ENCODE measurements around the gene SRRM5. TPM values are rescaled to one million over a fixed set of nuclear protein-coding genes. Genes with fewer than 3 reads are reported as not detected.
"Not testable (repeated sequence)": the region's sequence is repeated elsewhere in the genome, so short reads cannot be mapped to it uniquely, and the experiment has no call there.

The SRRM5 gene, protein sequence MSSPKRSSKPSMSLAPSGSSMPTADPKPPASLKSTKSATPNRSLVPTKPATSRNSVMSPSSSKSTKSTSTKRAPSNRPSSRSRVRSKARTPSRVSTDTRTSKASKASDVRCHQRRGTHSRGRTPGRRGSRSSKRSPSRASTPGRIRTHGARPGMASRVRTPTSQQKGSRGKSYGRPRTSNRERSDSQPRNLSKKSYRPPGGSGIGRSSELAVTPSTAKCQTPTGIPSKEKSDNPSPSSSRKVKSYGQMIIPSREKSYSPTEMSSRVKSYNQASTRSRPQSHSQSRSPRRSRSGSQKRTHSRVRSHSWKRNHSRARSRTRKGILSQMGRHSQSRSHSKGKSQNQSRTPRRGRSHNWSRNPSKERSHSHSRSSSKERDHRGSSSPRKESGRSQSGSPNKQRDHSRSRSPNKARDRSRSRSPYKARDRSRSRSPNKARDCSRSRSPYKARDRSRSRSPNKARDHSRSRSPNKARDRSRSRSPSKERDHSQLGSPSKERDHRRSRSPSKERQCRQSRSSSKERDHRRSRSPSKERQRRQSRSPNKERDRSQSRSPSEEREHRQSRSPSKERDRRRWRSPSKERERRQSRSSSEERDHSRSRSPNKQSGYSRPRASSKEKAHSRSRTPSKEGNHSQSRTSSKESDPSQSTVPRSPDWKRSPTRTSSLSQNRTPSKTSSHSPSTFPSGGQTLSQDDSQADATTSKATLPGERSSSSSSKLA
- total RNA-seq (2014; rRNA removed; shearing (Covaris generic)): not detected in 2 replicates

DNA sequence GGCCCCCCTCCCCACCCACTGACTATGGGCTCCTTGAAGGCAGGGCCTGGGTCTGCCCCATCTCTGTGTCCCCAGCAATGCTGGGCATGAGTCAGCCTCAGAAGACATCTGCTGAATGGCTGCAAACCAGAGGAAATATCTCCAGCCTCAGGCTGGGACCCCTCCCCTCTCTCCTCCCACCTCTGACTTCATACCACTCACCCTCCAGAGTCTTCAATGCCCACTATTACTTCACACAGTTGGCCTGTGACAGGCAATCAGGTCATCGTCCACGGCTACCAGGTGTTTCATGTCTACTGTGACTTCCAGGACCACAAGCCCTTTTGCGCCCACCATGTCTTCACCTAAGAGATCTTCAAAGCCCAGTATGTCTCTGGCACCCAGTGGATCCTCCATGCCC lies at the start of gene SRRM5:
TSS of gene SRRM5 (plus strand) at position 301 of the 400 bp plus-strand sequence. CDS start at position 335, 34 bp downstream.
- no peak for DNase-seq (ENCODE audit: low read depth)

DNA sequence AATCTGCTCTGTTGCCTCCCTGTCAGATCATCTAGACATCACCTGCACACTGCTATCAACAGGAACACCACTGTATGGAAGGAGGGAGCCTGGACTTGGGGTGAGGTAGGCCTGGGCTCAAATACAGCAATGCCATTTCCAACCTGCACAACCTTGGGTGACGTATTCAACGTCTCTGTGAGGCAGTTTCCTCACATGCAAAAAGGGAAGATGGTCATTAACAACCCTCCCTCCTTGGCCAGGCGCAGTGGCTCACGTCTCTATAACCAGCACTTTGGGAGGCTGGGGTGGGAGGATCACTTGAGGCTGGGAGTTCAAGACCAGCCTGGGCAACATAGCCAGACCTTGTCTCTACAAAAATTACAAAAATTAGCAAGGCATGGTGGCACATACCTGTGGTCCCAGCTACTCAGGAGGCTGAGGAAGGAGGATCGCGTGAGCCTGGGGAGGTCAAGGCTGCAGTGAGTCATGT lies 49.6 kb upstream of the SRRM5 start:
- DNase-seq (ENCODE audit: low read depth): no peak

DNA sequence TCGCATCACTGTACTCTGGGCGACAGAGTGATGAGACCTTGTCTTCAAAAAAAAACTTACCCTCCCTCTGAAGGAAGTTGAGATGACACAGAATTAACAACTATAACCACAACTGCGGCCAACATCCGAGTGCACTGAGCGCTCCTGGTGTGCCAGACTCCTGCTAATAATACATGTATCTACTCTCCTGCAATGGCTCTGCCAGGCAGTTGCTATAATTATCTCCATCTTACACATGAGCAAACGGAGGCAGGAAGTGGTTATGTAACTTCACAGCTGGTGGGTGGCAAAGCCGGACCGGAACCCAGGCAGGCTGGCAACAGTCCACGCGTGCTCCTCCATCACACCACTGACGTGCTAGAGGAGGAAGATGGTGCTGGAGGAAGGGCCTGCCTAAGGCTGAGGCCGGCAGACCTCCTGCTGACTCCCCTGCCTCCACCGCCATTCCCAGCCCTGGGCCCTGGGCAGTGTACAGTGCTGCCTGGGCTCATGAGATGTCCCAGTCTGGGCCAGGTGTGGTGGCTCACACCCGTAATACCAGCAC lies 49.1 kb upstream of the SRRM5 start:
- peak; percentile 90 for DNase-seq (ENCODE audit: low read depth)

DNA sequence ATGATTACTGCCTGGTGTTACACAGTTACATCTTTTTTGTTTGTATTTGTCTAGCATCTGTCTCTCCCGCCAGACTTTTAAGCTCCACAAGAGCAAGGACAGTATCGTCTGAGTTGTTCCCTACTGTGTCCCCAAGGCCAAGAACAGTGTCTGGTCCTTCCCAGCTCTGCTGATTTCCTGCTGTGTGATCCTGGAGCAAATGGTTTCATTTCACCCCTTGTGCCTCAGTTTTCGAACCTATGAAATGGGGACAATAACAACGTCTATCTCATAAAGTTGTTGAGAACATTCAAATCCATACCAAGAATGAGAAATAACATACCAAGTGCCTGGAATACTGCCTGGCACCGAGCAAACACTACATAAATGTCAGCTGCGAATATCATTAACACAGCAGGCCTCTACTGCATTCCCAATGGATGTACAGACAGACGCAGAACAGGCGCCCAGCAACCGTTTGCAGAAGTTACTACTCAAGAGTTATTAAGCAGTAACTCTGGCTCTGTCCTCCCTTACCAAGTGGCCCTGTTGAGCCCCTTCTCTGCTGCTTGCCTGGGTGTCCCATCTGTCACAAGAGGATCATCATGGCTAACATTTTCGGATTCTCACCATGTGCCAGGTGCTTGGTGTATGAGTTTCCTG lies 48.0 kb upstream of the SRRM5 start:
- no peak for DNase-seq (ENCODE audit: low read depth)

DNA sequence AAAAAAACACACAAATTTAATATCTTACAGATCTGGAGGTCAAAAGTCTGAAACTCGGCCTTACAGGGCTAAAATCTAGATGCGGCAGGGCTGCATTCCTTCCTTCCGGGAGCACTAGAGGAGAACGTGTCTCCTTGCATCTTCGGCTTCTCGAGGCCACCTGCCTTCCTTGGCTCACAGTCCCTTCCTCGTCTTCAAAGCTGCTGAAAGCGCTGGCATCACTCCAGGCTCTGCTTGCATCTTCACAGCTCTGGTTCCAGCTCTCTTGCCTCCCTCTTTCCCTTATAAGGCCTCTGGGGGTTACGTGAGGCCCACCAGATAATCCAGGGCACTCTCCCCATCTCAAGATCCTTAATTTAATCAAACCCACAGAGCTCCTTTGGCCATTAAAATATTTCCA lies 47.1 kb upstream of the SRRM5 start:
- DNase-seq (ENCODE audit: low read depth): no peak

DNA sequence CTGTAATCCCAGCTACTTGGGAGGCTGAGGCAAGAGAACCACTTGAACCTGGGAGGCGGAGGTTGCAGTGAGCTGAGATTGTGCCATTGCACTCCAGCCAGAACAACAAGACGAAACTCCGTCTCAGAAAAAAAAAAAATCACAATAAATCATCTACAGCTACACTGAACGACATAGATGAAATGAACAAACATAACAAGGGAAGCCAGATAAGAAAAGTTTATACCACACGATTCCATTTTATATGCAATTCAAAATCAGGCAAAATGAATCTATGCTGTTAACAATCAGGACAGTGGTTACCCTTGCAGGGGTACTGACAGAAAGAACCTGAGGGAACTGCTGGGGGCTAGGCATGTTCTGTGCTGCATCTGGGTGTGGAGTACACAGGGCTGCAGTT lies 42.2 kb upstream of the SRRM5 start:
- DNase-seq (ENCODE audit: low read depth): no peak

- DNase-seq (ENCODE audit: low read depth): no peak
Measured at GRCh38 chr19:43570174-43570791, 41.6 kb upstream of the SRRM5 start.

DNA sequence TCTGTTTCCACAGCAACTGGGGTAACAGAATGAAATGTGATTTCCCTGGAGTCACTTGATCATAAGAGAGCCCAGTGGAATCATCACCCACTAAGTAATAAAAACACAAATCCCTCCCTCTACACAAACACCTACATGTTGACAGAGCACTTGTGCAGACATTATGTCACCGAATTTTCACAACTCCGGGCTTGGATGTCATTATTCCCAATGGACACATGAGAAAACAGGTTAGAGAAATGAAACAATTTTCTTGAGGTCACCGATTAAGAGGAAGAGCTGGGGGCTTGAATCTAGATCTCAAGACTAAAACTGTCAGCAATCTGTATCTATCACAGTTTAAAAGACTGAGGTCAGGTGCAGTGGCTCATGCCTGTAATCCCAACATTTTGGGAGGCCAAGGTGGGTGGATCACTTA lies 39.7 kb upstream of the SRRM5 start:
- DNase-seq (ENCODE audit: low read depth): no peak

DNA sequence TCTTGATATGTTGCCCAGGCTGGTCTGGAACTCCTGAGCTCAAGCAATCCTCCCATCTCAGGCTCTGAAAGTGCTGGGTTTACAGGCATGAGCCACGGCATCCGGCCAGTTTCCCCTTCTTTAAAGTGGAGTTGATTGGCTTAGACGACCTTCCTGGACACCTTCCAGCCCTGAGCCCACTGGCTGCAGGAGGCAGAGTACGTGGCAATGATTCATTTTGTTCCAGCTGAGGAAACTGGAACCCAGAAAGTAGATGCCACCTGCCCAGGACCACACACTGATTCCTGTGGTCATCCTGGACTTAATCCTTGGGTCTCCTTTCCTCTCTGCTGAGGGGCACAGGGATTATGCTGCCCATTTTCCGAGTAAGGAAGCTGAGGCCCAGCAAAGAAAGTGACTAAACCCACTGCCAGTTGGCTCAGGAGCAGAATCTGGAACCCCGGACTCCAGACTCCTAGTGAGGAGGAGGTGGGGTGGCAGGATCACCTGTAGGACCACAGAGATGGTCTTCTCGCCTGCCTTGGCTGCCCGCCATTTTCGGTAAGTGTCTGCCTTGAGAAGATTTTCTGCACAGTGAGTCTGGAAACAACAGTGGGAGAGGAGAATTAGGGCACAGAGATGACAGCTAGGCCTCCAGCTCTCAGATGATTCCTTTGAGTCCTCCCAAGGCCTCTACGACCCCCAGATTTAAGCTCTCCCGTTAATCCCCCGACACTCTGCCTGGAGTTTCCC lies 37.3 kb upstream of the SRRM5 start:
- peak; percentile 86 for DNase-seq (ENCODE audit: low read depth)

DNA sequence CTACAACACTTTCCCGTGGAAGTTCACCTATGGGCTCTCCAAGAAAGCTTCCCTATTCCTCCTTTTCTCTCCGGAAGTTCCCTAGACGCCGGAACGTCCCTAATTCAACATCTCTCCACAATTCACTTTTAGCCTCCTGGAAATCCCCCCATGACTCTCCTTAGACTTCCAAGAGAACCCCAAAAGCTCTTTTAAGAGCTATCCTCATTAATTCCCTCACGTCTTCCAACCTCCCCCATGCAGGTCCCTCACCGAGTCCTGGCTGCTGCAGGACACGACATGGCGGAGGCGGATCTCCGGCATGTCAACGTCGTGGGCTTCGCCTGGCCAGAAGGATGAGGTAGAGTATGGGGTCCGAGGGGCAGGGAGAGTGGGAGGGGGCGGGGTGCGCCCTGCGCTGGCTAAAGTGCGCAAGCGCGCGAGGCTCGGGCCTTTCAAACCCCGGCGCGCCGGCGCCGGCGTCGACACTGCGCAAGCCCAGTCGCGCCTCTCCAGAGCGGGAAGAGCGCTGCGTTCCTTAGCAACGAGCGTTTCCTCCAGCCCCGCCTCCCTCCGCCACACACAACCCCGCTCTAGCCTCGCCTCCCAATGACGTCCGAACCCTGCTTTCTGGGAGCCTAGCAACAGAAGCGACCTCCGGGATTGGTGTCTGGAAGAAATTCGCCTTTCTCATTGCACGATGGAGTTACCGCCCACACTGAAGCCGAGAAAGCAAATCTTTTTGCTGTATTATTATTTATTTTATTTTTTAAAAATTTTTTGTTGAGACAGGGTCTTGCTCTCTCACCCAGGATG lies 36.5 kb upstream of the SRRM5 start, which contains the start of the genes PINLYP and XRCC1:
TSS of gene PINLYP (plus strand) at position 646 of the 795 bp plus-strand sequence. CDS start 1,391 bp downstream, outside the sequence.
TSS of gene XRCC1 (minus strand) at position 372 of the 795 bp plus-strand sequence. CDS start at position 303, 69 bp downstream.
- peak; percentile 100 for DNase-seq (ENCODE audit: low read depth)

DNA sequence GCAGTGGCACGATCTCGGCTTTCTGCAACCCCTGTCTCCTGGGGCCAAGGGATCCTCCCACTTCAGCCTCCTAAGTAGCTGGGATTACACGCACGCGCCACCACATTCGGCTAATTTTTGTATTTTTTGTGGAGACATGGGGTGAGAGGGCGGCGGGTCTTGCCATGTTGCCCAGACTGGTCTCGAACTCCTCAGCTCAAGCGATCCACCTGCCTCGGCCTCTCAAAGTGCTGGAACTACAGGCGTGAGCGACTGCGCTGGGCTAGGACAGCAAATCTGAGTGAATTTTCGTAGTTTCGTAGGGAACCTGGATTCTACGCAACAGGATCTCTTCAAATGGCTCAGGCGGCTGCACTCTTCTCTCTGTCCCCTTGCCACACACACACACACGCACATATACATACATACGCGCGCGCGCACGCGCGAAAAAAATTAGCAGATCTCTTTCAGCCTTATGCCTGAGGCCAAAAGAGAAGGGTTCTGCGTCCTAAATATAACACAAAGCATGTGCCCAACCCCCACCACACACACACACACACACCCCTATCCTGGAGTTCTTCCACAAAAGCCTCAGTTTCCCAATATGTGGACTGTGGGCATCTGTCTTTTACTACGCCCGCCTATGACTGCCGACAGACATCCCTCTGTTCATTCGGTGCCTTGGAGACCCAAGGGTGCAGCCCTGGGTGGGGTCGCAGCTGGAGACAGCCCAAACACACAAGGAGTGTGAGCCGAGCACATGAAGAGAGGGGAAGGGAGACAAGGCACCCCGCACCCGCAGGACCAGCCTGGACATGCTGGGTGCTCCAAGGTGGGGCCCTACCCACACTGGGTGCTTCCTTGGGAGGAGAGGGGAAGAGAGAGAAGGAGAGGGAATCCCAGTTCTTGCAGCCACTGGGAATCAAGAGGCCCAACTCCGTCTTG lies 35.7 kb upstream of the SRRM5 start:
- no peak for DNase-seq (ENCODE audit: low read depth)

DNA sequence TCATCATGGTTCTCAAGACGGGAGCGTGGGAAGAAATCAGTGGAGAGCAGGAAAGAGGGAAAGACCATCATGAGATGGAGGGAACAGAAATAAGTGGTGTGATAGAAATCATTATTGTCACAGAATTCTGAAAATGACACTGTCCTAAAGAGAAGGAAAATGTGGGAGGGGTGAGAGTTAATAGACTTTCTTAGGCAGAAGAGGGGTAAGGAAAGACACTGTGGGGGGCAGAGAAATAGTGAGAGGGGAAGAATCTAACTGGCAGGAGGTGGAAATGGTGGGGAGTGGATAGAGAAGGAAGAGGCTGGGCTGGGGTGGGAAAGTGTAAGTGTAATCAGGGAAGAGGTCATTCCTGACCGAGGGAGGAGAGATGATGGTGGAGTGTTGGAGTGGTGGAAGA lies 33.1 kb upstream of the SRRM5 start:
- no peak for DNase-seq (ENCODE audit: low read depth)

GRCh38 chr19:43581467-43581866 lies 30.4 kb upstream of the SRRM5 start:
- DNase-seq (ENCODE audit: low read depth): no peak

DNA sequence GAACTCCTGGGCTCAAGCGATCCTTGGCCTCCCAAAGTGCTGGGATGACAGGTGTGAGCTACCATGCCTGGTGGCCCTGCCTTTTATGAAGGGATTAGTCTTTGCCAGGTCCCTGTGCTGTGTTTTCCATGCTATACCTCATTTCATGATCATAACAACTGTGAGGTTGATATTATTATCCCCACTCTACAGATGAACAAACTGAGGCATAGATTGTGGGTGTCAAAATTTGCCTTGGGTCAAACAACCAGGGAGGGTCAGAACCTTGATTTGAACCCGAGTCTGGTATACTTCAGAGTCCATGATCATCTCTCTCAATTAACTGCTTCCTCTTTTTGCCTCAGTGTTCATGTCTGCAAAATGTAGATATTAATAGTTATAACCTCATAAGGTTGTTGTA lies 29.4 kb upstream of the SRRM5 start:
- DNase-seq (ENCODE audit: low read depth): no peak

- DNase-seq (ENCODE audit: low read depth): no peak
Measured at GRCh38 chr19:43584484-43584883, 27.4 kb upstream of the SRRM5 start.

DNA sequence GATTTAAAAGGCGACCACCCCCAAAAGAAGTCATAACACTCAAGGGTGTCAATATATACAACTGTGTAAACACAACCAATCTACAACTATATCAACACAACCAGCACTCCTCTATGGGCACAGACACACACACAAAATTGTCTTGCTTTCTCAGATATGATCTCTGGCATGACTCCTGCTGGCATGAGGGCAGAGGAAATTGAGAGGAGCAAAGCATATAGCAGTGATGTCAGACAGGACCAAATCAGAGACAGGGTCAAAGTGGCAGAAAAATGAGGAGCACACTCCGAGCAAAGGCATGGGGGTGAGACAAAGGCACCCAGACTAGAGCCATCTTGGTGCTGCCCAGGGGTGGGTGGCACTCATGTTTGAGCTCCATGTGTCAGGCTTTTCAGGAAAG lies 25.5 kb upstream of the SRRM5 start:
- DNase-seq (ENCODE audit: low read depth): no peak

- not testable (repeated sequence) for DNase-seq (ENCODE audit: low read depth)
Measured at GRCh38 chr19:43587029-43587428, 24.9 kb upstream of the SRRM5 start.

DNA sequence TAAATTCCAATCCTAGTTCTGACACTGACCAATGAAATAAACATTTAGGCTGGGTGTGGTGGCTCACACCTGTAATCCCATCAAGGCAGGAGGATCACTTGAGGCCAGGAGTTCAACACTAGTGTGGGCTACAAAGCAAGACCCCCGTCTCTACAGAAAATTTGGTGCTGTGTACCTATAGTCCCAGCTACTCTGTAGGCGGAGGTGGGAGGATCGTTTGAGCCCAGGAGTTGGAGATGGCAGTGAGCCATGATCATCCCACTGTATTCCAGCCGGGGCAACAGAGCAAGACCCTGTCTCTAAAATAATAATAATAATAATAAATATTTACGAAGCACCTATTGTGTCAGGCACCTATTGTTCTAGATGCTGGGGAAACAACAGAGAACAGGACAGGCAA lies 22.6 kb upstream of the SRRM5 start:
- no peak for DNase-seq (ENCODE audit: low read depth)

GRCh38 chr19:43589678-43590077 lies 22.2 kb upstream of the SRRM5 start:
- DNase-seq (ENCODE audit: low read depth): no peak

Measured in Daoy (cell line).